ENCODE measurements around the gene ZNF701. TPM values are rescaled to one million over a fixed set of nuclear protein-coding genes. Genes with fewer than 3 reads are reported as not detected.
"Not testable (repeated sequence)": the region's sequence is repeated elsewhere in the genome, so short reads cannot be mapped to it uniquely, and the experiment has no call there.

ZNF701 gene
- total RNA-seq, 1 donor from 2014 or later = 18.3 TPM

- Mint-ChIP-seq H3K4me3 (no peak overlapping the region), H3K36me3 (ENCODE audit: low read depth) (peaks cover 59% of the 10 kb centered on the region), H3K9me3 (peaks cover 48% of the 10 kb centered on the region), H3K4me1 (ENCODE audit: low read depth) (peaks cover 22% of the 10 kb centered on the region), H3K27me3 (ENCODE audit: insufficient read depth) (no peaks in the 10 kb centered on the region), H3K27ac (no peak overlapping the region)
- DNase-seq (ENCODE audit: low spot score) = no peak
- intact Hi-C loops (cut with micrococcal nuclease) = no loop called here
Measured at GRCh38 chr19:52541608-52542007, 28.5 kb upstream of the ZNF701 start.

- Mint-ChIP-seq H3K4me1 (ENCODE audit: low read depth) (peaks cover 15% of the 10 kb centered on the region), H3K9me3 (peaks cover 47% of the 10 kb centered on the region)
Measured at GRCh38 chr19:52542541-52542940, 27.5 kb upstream of the ZNF701 start.

GRCh38 chr19:52542984-52543664 is 27.0 kb upstream of the ZNF701 start:
- Mint-ChIP-seq H3K27me3 (ENCODE audit: insufficient read depth) (no peaks in the 10 kb centered on the region), H3K27ac (peak overlapping the region; percentile 51), H3K4me1 (ENCODE audit: low read depth) (peaks cover 15% of the 10 kb centered on the region), H3K4me3 (peak overlapping the region; percentile 40), H3K36me3 (ENCODE audit: low read depth) (peaks cover 68% of the 10 kb centered on the region), H3K9me3 (peaks cover 52% of the 10 kb centered on the region)
- DNase-seq (ENCODE audit: low spot score) = peak; percentile 38
- intact Hi-C loops (cut with micrococcal nuclease) = loop anchor here (1.0 kb wide), 1 partner anchor 16 kb away; the partner anchor contains the start of gene ZNF808

More at GRCh38 chr19:52542541-52542940, 27.5 kb upstream of the ZNF701 start:
- peaks cover 62% of the 10 kb centered on the region for H3K36me3 Mint-ChIP-seq (ENCODE audit: low read depth)
- H3K27ac Mint-ChIP-seq; intact Hi-C loops (cut with micrococcal nuclease); DNase-seq (ENCODE audit: low spot score); H3K27me3 Mint-ChIP-seq (ENCODE audit: insufficient read depth): not testable (repeated sequence)
- peak overlapping the region; percentile 11 for H3K4me3 Mint-ChIP-seq

GRCh38 chr19:52554216-52554971 is 15.7 kb upstream of the ZNF701 start:
- Mint-ChIP-seq H3K27ac (no peak overlapping the region), H3K4me1 (ENCODE audit: low read depth) (no peaks in the 10 kb centered on the region), H3K9me3 (peaks cover 71% of the 10 kb centered on the region), H3K36me3 (ENCODE audit: low read depth) (peaks cover 79% of the 10 kb centered on the region), H3K4me3 (no peak overlapping the region), H3K27me3 (ENCODE audit: insufficient read depth) (no peaks in the 10 kb centered on the region)
- no peak for DNase-seq (ENCODE audit: low spot score)
- intact Hi-C loops (cut with micrococcal nuclease) = no loop called here

- intact Hi-C loops (cut with micrococcal nuclease) = no loop called here
- no peaks in the 10 kb centered on the region for H3K27me3 Mint-ChIP-seq (ENCODE audit: insufficient read depth)
- H3K4me1 Mint-ChIP-seq (ENCODE audit: low read depth) = no peaks in the 10 kb centered on the region
- peaks cover 75% of the 10 kb centered on the region for H3K36me3 Mint-ChIP-seq (ENCODE audit: low read depth)
- no peak for DNase-seq (ENCODE audit: low spot score)
- H3K27ac Mint-ChIP-seq = no peak overlapping the region
- H3K4me3 Mint-ChIP-seq = no peak overlapping the region
- H3K9me3 Mint-ChIP-seq = peaks cover 73% of the 10 kb centered on the region
Measured at GRCh38 chr19:52557231-52557995, 12.7 kb upstream of the ZNF701 start.

GRCh38 chr19:52558732-52559445 is 11.2 kb upstream of the ZNF701 start:
- H3K4me3 Mint-ChIP-seq; H3K27ac Mint-ChIP-seq; H3K27me3 Mint-ChIP-seq (ENCODE audit: insufficient read depth); H3K4me1 Mint-ChIP-seq (ENCODE audit: low read depth); intact Hi-C loops (cut with micrococcal nuclease); DNase-seq (ENCODE audit: low spot score): not testable (repeated sequence)
- Mint-ChIP-seq H3K9me3 (peaks cover 70% of the 10 kb centered on the region), H3K36me3 (ENCODE audit: low read depth) (peaks cover 71% of the 10 kb centered on the region)

GRCh38 chr19:52561611-52562010 is 8.5 kb upstream of the ZNF701 start:
- Mint-ChIP-seq H3K36me3 (ENCODE audit: low read depth) (peaks cover 58% of the 10 kb centered on the region), H3K9me3 (peaks cover 75% of the 10 kb centered on the region)
- H3K27ac Mint-ChIP-seq; H3K4me1 Mint-ChIP-seq (ENCODE audit: low read depth); intact Hi-C loops (cut with micrococcal nuclease); DNase-seq (ENCODE audit: low spot score); H3K4me3 Mint-ChIP-seq; H3K27me3 Mint-ChIP-seq (ENCODE audit: insufficient read depth): not testable (repeated sequence)

- H3K4me3 Mint-ChIP-seq = no peak overlapping the region
- intact Hi-C loops (cut with micrococcal nuclease) = no loop called here
- H3K9me3 Mint-ChIP-seq = peaks cover 52% of the 10 kb centered on the region
- H3K36me3 Mint-ChIP-seq (ENCODE audit: low read depth) = peaks cover 40% of the 10 kb centered on the region
- no peaks in the 10 kb centered on the region for H3K27me3 Mint-ChIP-seq (ENCODE audit: insufficient read depth)
- H3K27ac Mint-ChIP-seq = no peak overlapping the region
- peaks cover 13% of the 10 kb centered on the region for H3K4me1 Mint-ChIP-seq (ENCODE audit: low read depth)
- no peak for DNase-seq (ENCODE audit: low spot score)
Measured at GRCh38 chr19:52566121-52566520, 4.0 kb upstream of the ZNF701 start.

GRCh38 chr19:52566588-52566987 is 3.5 kb upstream of the ZNF701 start:
- Mint-ChIP-seq H3K4me3 (no peak overlapping the region), H3K27ac (no peak overlapping the region), H3K4me1 (ENCODE audit: low read depth) (peaks cover 18% of the 10 kb centered on the region), H3K36me3 (ENCODE audit: low read depth) (peaks cover 40% of the 10 kb centered on the region), H3K27me3 (ENCODE audit: insufficient read depth) (no peaks in the 10 kb centered on the region), H3K9me3 (peaks cover 51% of the 10 kb centered on the region)
- intact Hi-C loops (cut with micrococcal nuclease) = no loop called here
- no peak for DNase-seq (ENCODE audit: low spot score)

- Mint-ChIP-seq H3K4me1 (ENCODE audit: low read depth) (peaks cover 20% of the 10 kb centered on the region), H3K27me3 (ENCODE audit: insufficient read depth) (no peaks in the 10 kb centered on the region), H3K4me3 (no peak overlapping the region), H3K36me3 (ENCODE audit: low read depth) (peaks cover 40% of the 10 kb centered on the region), H3K9me3 (peaks cover 50% of the 10 kb centered on the region), H3K27ac (no peak overlapping the region)
- DNase-seq (ENCODE audit: low spot score) = no peak
- intact Hi-C loops (cut with micrococcal nuclease) = no loop called here
Measured at GRCh38 chr19:52567921-52568320, 2.2 kb upstream of the ZNF701 start.

GRCh38 chr19:52569638-52569999 is 468 bp upstream of the ZNF701 start:
- DNase-seq (ENCODE audit: low spot score); intact Hi-C loops (cut with micrococcal nuclease); H3K27me3 Mint-ChIP-seq (ENCODE audit: insufficient read depth): not testable (repeated sequence)
- H3K9me3 Mint-ChIP-seq = peaks cover 43% of the 10 kb centered on the region
- peaks cover 45% of the 10 kb centered on the region for H3K36me3 Mint-ChIP-seq (ENCODE audit: low read depth)
- H3K4me3 Mint-ChIP-seq = peak overlapping the region; percentile 94
- peaks cover 20% of the 10 kb centered on the region for H3K4me1 Mint-ChIP-seq (ENCODE audit: low read depth)
- peak overlapping the region; percentile 94 for H3K27ac Mint-ChIP-seq

GRCh38 chr19:52584736-52585440 is 14.8 kb downstream of the ZNF701 start:
- intact Hi-C loops (cut with micrococcal nuclease) = no loop called here
- H3K4me1 Mint-ChIP-seq (ENCODE audit: low read depth) = no peaks in the 10 kb centered on the region
- H3K4me3 Mint-ChIP-seq = no peak overlapping the region
- no peaks in the 10 kb centered on the region for H3K27me3 Mint-ChIP-seq (ENCODE audit: insufficient read depth)
- H3K27ac Mint-ChIP-seq = no peak overlapping the region
- DNase-seq (ENCODE audit: low spot score) = no peak
- H3K36me3 Mint-ChIP-seq (ENCODE audit: low read depth) = peaks cover 71% of the 10 kb centered on the region
- peaks cover 62% of the 10 kb centered on the region for H3K9me3 Mint-ChIP-seq

Measured in activated T-helper 1 cell treated with anti-CD3 and anti-CD28 coated beads, Interleukin-12 subunit alpha, Interleukin-12 subunit beta, Interleukin-2, Interleukin-4 antibody, amounts not matched to agents 30 ng/mL and 10 ng/mL and 1 ng/mL, durations not matched to agents 14 hours and 24 hours and 36 hours (primary cell).